Progenitor cell of endocrine pancreas (in vitro differentiated cells): ENCODE data around the gene ZNF770. TPM values are rescaled to one million over a fixed set of nuclear protein-coding genes. Genes with fewer than 3 reads are reported as not detected.
"Not testable (repeated sequence)": the region's sequence is repeated elsewhere in the genome, so short reads cannot be mapped to it uniquely, and the experiment has no call there.

ENCODE experiments used
- DNase-seq: peaks from one replicate; pipeline ENCODE4 v3.0.0; 2021; ENCODE audit warnings: low spot score; ENCODE audit not compliant: unreplicated experiment
- H3K27ac Mint-ChIP-seq: 2 replicates; pipeline ENCODE4 v1.8.0; 2021; ENCODE audit warnings: mild to moderate bottlenecking, moderate library complexity, mixed read lengths
- H3K27me3 Mint-ChIP-seq: 2 replicates; pipeline ENCODE4 v1.8.0; 2021; ENCODE audit warnings: mixed read lengths
- H3K36me3 Mint-ChIP-seq: 2 replicates; pipeline ENCODE4 v1.8.0; 2022; ENCODE audit warnings: mixed read lengths; ENCODE audit not compliant: insufficient read depth
- H3K4me1 Mint-ChIP-seq: 2 replicates; pipeline ENCODE4 v1.8.0; 2021; ENCODE audit warnings: low read depth, mixed read lengths
- H3K4me3 Mint-ChIP-seq: 2 replicates; pipeline ENCODE4 v1.8.0; 2021; ENCODE audit warnings: low read depth, mild to moderate bottlenecking, moderate library complexity, mixed read lengths
- H3K9me3 Mint-ChIP-seq: 2 replicates; pipeline ENCODE4 v1.8.0; 2021; ENCODE audit warnings: low read depth, mixed read lengths
- total RNA-seq: library from RNA; stranded (reverse); gene quantifications from 2 replicates; pipeline ENCODE4 v1.2.1, GENCODE V29; 2021
- TF ChIP-seq, protein P1 (sequence below): fragments of 200-600 bp; sonication (generic); IDR thresholded peaks from one replicate; pipeline ENCODE4 v1.5.0; 2021; ENCODE audit warnings: antibody characterized with exemption, mild to moderate bottlenecking; ENCODE audit not compliant: unreplicated experiment

Gene ZNF770
- total RNA-seq, 1 donor from 2014 or later, result 60.1 TPM

DNA sequence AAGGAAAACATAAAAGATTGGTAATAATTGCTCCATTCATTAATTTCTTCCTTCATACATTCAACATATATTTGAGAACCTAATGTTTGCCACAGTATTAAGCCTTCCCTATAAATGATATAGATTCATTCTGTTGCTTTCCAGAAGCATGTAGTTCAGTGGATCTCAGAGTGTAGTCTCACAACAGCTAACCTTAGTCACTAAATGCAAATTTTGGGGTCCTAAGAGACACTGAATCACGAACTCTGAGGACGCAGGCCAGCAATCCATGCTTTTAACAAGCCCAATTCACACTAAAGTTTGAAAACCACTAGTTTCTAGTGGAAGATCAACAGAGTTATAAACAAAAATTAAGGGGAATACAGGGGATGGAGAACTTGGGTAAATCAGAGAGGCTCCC is 11.3 kb downstream of the ZNF770 start:
- no peaks in the 10 kb centered on the region for H3K4me1 Mint-ChIP-seq
- no peak overlapping the region for H3K27ac Mint-ChIP-seq
- TF ChIP-seq, protein P1, sequence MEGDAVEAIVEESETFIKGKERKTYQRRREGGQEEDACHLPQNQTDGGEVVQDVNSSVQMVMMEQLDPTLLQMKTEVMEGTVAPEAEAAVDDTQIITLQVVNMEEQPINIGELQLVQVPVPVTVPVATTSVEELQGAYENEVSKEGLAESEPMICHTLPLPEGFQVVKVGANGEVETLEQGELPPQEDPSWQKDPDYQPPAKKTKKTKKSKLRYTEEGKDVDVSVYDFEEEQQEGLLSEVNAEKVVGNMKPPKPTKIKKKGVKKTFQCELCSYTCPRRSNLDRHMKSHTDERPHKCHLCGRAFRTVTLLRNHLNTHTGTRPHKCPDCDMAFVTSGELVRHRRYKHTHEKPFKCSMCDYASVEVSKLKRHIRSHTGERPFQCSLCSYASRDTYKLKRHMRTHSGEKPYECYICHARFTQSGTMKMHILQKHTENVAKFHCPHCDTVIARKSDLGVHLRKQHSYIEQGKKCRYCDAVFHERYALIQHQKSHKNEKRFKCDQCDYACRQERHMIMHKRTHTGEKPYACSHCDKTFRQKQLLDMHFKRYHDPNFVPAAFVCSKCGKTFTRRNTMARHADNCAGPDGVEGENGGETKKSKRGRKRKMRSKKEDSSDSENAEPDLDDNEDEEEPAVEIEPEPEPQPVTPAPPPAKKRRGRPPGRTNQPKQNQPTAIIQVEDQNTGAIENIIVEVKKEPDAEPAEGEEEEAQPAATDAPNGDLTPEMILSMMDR, result no peak
- DNase-seq, result no peak
- H3K36me3 Mint-ChIP-seq, result peaks cover 4% of the 10 kb centered on the region
- no peaks in the 10 kb centered on the region for H3K9me3 Mint-ChIP-seq
- H3K4me3 Mint-ChIP-seq, result no peak overlapping the region
- H3K27me3 Mint-ChIP-seq, result no peaks in the 10 kb centered on the region

DNA sequence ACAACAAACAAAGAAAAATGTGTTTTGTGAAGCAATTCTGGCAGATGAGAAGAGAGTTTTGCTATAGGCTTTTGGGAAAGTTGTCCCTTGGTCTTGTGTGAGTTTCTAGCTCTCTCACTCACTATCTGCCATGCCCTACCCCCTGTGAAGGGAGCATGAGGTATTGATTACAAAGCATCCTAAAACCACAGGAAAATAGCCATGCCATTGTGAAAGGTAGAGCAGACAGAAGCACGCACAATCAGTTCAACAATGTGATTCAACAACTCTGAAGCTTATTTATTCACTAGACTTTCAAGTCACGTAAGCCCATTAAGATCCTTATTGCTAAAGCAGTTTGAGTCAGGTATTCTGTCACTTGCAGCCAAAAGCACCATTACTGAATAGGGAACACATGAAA is 12.0 kb downstream of the ZNF770 start:
- no peak for DNase-seq
- H3K9me3 Mint-ChIP-seq, result no peaks in the 10 kb centered on the region
- H3K4me1 Mint-ChIP-seq, result no peaks in the 10 kb centered on the region
- H3K36me3 Mint-ChIP-seq, result peaks cover 2% of the 10 kb centered on the region
- TF ChIP-seq, protein P1, result no peak
- H3K27ac Mint-ChIP-seq, result no peak overlapping the region
- no peaks in the 10 kb centered on the region for H3K27me3 Mint-ChIP-seq
- no peak overlapping the region for H3K4me3 Mint-ChIP-seq

DNA sequence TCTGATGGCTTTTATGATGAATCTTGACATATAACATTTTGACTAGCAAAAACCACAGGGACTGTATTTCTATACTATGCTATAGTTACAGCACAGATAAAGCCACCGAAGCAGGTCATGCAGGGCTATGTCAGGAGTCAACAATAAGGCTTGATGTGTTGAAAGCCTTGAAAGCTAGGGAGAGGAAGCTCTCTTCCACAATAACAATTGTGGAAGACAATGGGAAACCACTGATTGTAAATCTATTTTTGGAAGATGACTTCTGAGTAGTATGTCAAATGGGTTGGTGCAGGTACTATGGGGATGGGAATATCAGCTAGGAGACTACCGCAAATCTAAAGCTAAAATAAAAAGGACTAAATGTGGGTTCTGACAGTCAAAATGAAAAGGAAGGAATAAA is 14.6 kb downstream of the ZNF770 start:
- H3K4me3 Mint-ChIP-seq, result no peak overlapping the region
- no peaks in the 10 kb centered on the region for H3K27me3 Mint-ChIP-seq
- no peak overlapping the region for H3K27ac Mint-ChIP-seq
- H3K4me1 Mint-ChIP-seq, result peaks cover 9% of the 10 kb centered on the region
- H3K36me3 Mint-ChIP-seq, result peaks cover 4% of the 10 kb centered on the region
- H3K9me3 Mint-ChIP-seq, result no peaks in the 10 kb centered on the region
- no peak for DNase-seq
- TF ChIP-seq, protein P1, result no peak

DNA sequence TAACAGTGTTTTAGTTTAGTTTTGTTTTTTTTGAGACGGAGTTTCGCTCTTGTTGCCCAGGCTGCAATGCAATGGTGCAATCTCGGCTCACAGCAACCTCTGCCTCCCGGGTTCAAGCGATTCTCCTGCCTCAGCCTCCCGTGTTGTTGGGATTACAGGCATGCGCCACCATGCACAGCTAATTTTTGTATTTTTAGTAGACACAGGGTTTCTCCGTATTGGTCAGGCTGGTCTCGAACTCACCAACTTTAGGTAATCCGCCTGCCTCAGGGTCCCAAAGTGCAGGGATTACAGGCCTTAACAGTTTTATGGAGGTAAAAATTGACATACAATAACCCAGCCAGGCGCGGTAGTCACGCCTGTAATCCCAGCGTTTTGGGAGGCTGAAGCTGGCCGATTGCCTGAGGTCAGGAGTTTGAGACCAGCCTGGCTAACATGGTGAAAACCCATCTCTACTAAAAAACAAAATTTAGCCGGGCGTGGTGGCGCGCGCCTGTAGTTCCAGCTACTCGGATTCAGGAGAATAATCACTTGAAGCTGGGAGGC is 17.9 kb downstream of the ZNF770 start:
- H3K36me3 Mint-ChIP-seq, DNase-seq, H3K27ac Mint-ChIP-seq, H3K27me3 Mint-ChIP-seq, H3K9me3 Mint-ChIP-seq: not testable (repeated sequence)
- Mint-ChIP-seq H3K4me3 (peak overlapping the region; percentile 99), H3K4me1 (peaks cover 17% of the 10 kb centered on the region)

GRCh38 chr15:34969340-34970097 is 18.6 kb downstream of the ZNF770 start, which contains the start of gene AQR:
TSS of gene AQR (minus strand) at chr15:34969742. CDS start at chr15:34969613, 129 bp downstream.
- Mint-ChIP-seq H3K27ac (peak within 1 kb of the TSS; percentile 99), H3K4me3 (peak within 1 kb of the TSS; percentile 99), H3K4me1 (peaks cover 17% of the 10 kb centered on the region), H3K36me3 (peaks cover 2% of the 10 kb centered on the region), H3K27me3 (no peaks in the 10 kb centered on the region), H3K9me3 (no peaks in the 10 kb centered on the region)
- TF ChIP-seq, protein P1, result peak; percentile 66
- DNase-seq, result peak; percentile 77

DNA sequence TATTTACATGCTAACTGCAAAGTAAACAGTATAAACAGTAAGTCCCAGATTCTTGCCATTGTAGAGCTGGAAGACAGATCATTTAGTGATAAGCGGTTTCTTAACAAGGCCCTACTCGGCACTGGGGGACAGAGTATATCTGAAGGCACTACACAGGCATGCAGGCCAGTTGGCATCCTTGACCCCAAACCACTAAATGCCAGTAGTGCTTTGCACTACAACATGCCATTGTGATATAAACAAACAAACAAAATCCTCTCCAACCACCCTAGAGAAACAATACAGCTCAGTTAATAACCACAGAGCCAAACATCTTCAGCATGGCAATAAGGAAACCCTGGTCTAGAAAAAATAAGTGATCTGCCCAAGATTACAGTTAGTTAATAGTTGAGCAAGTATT is 23.8 kb downstream of the ZNF770 start:
- TF ChIP-seq, protein P1, result no peak
- peak overlapping the region; percentile 26 for H3K27ac Mint-ChIP-seq
- no peak for DNase-seq
- peaks cover 10% of the 10 kb centered on the region for H3K36me3 Mint-ChIP-seq
- peaks cover 21% of the 10 kb centered on the region for H3K4me1 Mint-ChIP-seq
- H3K4me3 Mint-ChIP-seq, result no peak overlapping the region
- H3K9me3 Mint-ChIP-seq, result no peaks in the 10 kb centered on the region
- H3K27me3 Mint-ChIP-seq, result no peaks in the 10 kb centered on the region
